Stimulated activated CD8-positive, alpha-beta memory T cell treated with anti-CD3 and anti-CD28 coated beads, Interleukin-12 subunit alpha, Interleukin-12 subunit beta, amount 100 ng/mL, for 24 hours (primary cell): ENCODE results near the gene GALNT17.
"Not testable (repeated sequence)": the region's sequence is repeated elsewhere in the genome, so short reads cannot be mapped to it uniquely, and the experiment has no call there.

Experiments
- DNase-seq: peaks from one replicate; pipeline ENCODE4 v3.0.0-alpha.2; 2020; ENCODE audit errors: extremely low read depth

GALNT17 gene

GRCh38 chr7:71630516-71630915 is 498.6 kb downstream of the GALNT17 start:
- DNase-seq = no peak

- no peak for DNase-seq
Observed at GRCh38 chr7:71633551-71634008, 501.6 kb downstream of the GALNT17 start.

GRCh38 chr7:71635849-71636248 is 503.9 kb downstream of the GALNT17 start:
- DNase-seq = not testable (repeated sequence)

- DNase-seq = no peak
Observed at GRCh38 chr7:71636329-71636728, 504.4 kb downstream of the GALNT17 start.

- DNase-seq = no peak
Observed at GRCh38 chr7:71637578-71637977, 505.6 kb downstream of the GALNT17 start.

- DNase-seq = no peak
Observed at GRCh38 chr7:71638108-71638507, 506.2 kb downstream of the GALNT17 start.

GRCh38 chr7:71639382-71640085 is 507.6 kb downstream of the GALNT17 start:
- no peak for DNase-seq

GRCh38 chr7:71643031-71643430 is 511.1 kb downstream of the GALNT17 start:
- DNase-seq = not testable (repeated sequence)

GRCh38 chr7:71645836-71646235 is 513.9 kb downstream of the GALNT17 start:
- no peak for DNase-seq

GRCh38 chr7:71649812-71650211 is 517.9 kb downstream of the GALNT17 start:
- no peak for DNase-seq

GRCh38 chr7:71650653-71651337 is 518.9 kb downstream of the GALNT17 start:
- no peak for DNase-seq

GRCh38 chr7:71652510-71652909 is 520.6 kb downstream of the GALNT17 start:
- DNase-seq = no peak

GRCh38 chr7:71657386-71657785 is 525.4 kb downstream of the GALNT17 start:
- DNase-seq = no peak

- DNase-seq = no peak
Observed at GRCh38 chr7:71659622-71660021, 527.7 kb downstream of the GALNT17 start.

- DNase-seq = no peak
Observed at GRCh38 chr7:71661671-71662224, 529.8 kb downstream of the GALNT17 start.

- DNase-seq = no peak
Observed at GRCh38 chr7:71665716-71666115, 533.8 kb downstream of the GALNT17 start.

- DNase-seq = no peak
Observed at GRCh38 chr7:71668572-71668971, 536.6 kb downstream of the GALNT17 start.

- DNase-seq = no peak
Observed at GRCh38 chr7:71679480-71679879, 547.5 kb downstream of the GALNT17 start.

GRCh38 chr7:71682181-71682580 is 550.2 kb downstream of the GALNT17 start:
- DNase-seq = no peak

GRCh38 chr7:71682841-71683781 is 551.2 kb downstream of the GALNT17 start:
- DNase-seq = no peak

GRCh38 chr7:71687286-71687685 is 555.3 kb downstream of the GALNT17 start:
- DNase-seq = no peak
